H9 (cell line): ENCODE measurements around the gene PLEKHA1. TPM values are rescaled to one million over a fixed set of nuclear protein-coding genes. Genes with fewer than 3 reads are reported as not detected.
A peak's percentile ranks its signal among the peaks of the same experiment; 100 is the strongest.

ENCODE experiments used
- DNase-seq: peaks from one replicate; pipeline ENCODE4 v3.0.0-alpha.2; 2017
- H2AFZ ChIP-seq: one replicate; pipeline ENCODE4 v1.6.1; 2013; ENCODE audit warnings: mild to moderate bottlenecking, low read length, control low read depth, moderate library complexity
- H2AK5ac ChIP-seq: 2 replicates; pipeline ENCODE4 v1.6.1; 2013; ENCODE audit warnings: low read length, control low read depth, mixed read lengths; ENCODE audit not compliant: insufficient read length
- H2BK120ac ChIP-seq: one replicate; pipeline ENCODE4 v1.6.1; 2013; ENCODE audit warnings: low read depth, mild to moderate bottlenecking, low read length, control low read depth, inconsistent platforms; ENCODE audit not compliant: poor library complexity, severe bottlenecking
- H2BK12ac ChIP-seq: 2 replicates; pipeline ENCODE4 v1.6.1; 2013; ENCODE audit warnings: low read length, control low read depth, mixed read lengths, low read depth; ENCODE audit not compliant: insufficient read length
- H2BK15ac ChIP-seq: 2 replicates; pipeline ENCODE4 v1.6.1; 2013; ENCODE audit warnings: low read depth, low read length, control low read depth
- H2BK20ac ChIP-seq: one replicate; pipeline ENCODE4 v1.6.1; 2013; ENCODE audit warnings: low read depth, mild to moderate bottlenecking, low read length, control low read depth, inconsistent platforms; ENCODE audit not compliant: poor library complexity, severe bottlenecking
- H2BK5ac ChIP-seq: 2 replicates; pipeline ENCODE4 v1.6.1; 2013; ENCODE audit warnings: low read length, control low read depth, mixed read lengths; ENCODE audit not compliant: insufficient read length
- H3K14ac ChIP-seq: 2 replicates; pipeline ENCODE4 v1.6.1; 2013; ENCODE audit warnings: low read length, control low read depth; ENCODE audit not compliant: insufficient read depth
- H3K18ac ChIP-seq: 2 replicates; pipeline ENCODE4 v1.6.1; 2013; ENCODE audit warnings: low read depth, mild to moderate bottlenecking, mixed read lengths, low read length, control low read depth; ENCODE audit not compliant: insufficient read length
- H3K23ac ChIP-seq: 2 replicates; pipeline ENCODE4 v1.6.1; 2013; ENCODE audit warnings: low read length, control low read depth, mixed read lengths, low read depth; ENCODE audit not compliant: insufficient read length
- H3K23me2 ChIP-seq: 2 replicates; pipeline ENCODE4 v1.6.1; 2013; ENCODE audit warnings: low read depth, mild to moderate bottlenecking, mixed read lengths, low read length, control low read depth; ENCODE audit not compliant: insufficient read length, poor library complexity, severe bottlenecking
- H3K27ac ChIP-seq: 2 replicates; pipeline ENCODE4 v1.5.1; 2013; ENCODE audit warnings: low read length, control low read depth, mixed read lengths, low read depth; ENCODE audit not compliant: insufficient read length
- H3K27me3 ChIP-seq: 2 replicates; pipeline ENCODE4 v1.6.1; 2013; ENCODE audit warnings: low read length, control low read depth, inconsistent platforms; ENCODE audit not compliant: insufficient read depth
- H3K4ac ChIP-seq: 2 replicates; pipeline ENCODE4 v1.6.1; 2013; ENCODE audit warnings: low read depth, mild to moderate bottlenecking, control low read depth, inconsistent platforms, low read length, moderate library complexity
- H3K4me1 ChIP-seq: 2 replicates; pipeline ENCODE4 v1.6.1; 2013; ENCODE audit warnings: low read length, control low read depth, inconsistent platforms; ENCODE audit not compliant: insufficient read depth
- H3K4me2 ChIP-seq: 2 replicates; pipeline ENCODE4 v1.6.1; 2013; ENCODE audit warnings: low read length, control low read depth, mixed read lengths; ENCODE audit not compliant: insufficient read length, insufficient read depth
- H3K56ac ChIP-seq: 2 replicates; pipeline ENCODE4 v1.6.1; 2013; ENCODE audit warnings: low read depth, mild to moderate bottlenecking, mixed read lengths, low read length, control low read depth; ENCODE audit not compliant: insufficient read length
- H3K79me1 ChIP-seq: 2 replicates; pipeline ENCODE4 v1.6.1; 2013; ENCODE audit warnings: low read depth, mild to moderate bottlenecking, moderate library complexity, low read length, control low read depth, inconsistent platforms; ENCODE audit not compliant: insufficient read depth, poor library complexity, severe bottlenecking
- H3K79me2 ChIP-seq: 2 replicates; pipeline ENCODE4 v1.6.1; 2013; ENCODE audit warnings: low read length, control low read depth, inconsistent platforms; ENCODE audit not compliant: insufficient read depth
- H3K9ac ChIP-seq: 2 replicates; pipeline ENCODE4 v1.6.1; 2013; ENCODE audit warnings: low read length, control low read depth, mixed read lengths; ENCODE audit not compliant: insufficient read length; ENCODE audit errors: extremely low read depth
- H3K9me3 ChIP-seq: one replicate; pipeline ENCODE4 v1.6.1; 2013; ENCODE audit warnings: low read depth, low read length, inconsistent platforms; ENCODE audit not compliant: control insufficient read depth
- H3T11ph ChIP-seq: one replicate; pipeline ENCODE4 v1.6.1; 2013; ENCODE audit warnings: mild to moderate bottlenecking, low read length, control low read depth, inconsistent platforms
- H4K20me1 ChIP-seq: one replicate; pipeline ENCODE4 v1.6.1; 2013; ENCODE audit not compliant: control insufficient read depth, insufficient read length, insufficient read depth
- H4K5ac ChIP-seq: 2 replicates; pipeline ENCODE4 v1.6.1; 2013; ENCODE audit warnings: low read depth, mild to moderate bottlenecking, mixed read lengths, low read length, control low read depth; ENCODE audit not compliant: insufficient read length
- H4K8ac ChIP-seq: replicated peaks from 2 replicates; pipeline ENCODE4 v1.6.1; 2013; ENCODE audit warnings: low read length, control low read depth, mixed read lengths, low read depth; ENCODE audit not compliant: insufficient read length
- H4K91ac ChIP-seq: 2 replicates; pipeline ENCODE4 v1.6.1; 2013; ENCODE audit warnings: low read depth, mild to moderate bottlenecking, moderate library complexity, mixed read lengths, low read length, control low read depth; ENCODE audit not compliant: insufficient read length
- H3K27ac Mint-ChIP-seq, 3 experiments: 2 replicates in 2 of 3; 3 replicates in 1 of 3; pipeline ENCODE4 v1.8.0; 2020 to 2021; ENCODE audit warnings: mixed read lengths in 3 of 3, mild to moderate bottlenecking in 1 of 3, moderate library complexity in 1 of 3
- H3K27me3 Mint-ChIP-seq: 2 replicates; pipeline ENCODE4 v1.8.0; 2021; ENCODE audit warnings: low read depth, mild to moderate bottlenecking, moderate library complexity, mixed read lengths
- H3K36me3 Mint-ChIP-seq, 3 experiments: 2 replicates in 2 of 3; 3 replicates in 1 of 3; pipeline ENCODE4 v1.8.0; 2020 to 2021; ENCODE audit warnings: low read depth in 3 of 3, mixed read lengths in 3 of 3; ENCODE audit not compliant: insufficient read depth in 1 of 3
- H3K4me1 Mint-ChIP-seq, 2 experiments: 2 replicates each; pipeline ENCODE4 v1.8.0; 2020; ENCODE audit warnings: mixed read lengths in 2 of 2
- H3K4me3 Mint-ChIP-seq, 2 experiments: 2 replicates in 1 of 2; 3 replicates in 1 of 2; pipeline ENCODE4 v1.8.0; 2020 to 2021; ENCODE audit warnings: mild to moderate bottlenecking in 2 of 2, mixed read lengths in 2 of 2, moderate library complexity in 1 of 2
- H3K9me3 Mint-ChIP-seq, 2 experiments: 2 replicates in 1 of 2; 3 replicates in 1 of 2; pipeline ENCODE4 v1.8.0; 2020; ENCODE audit warnings: mild to moderate bottlenecking in 2 of 2, mixed read lengths in 2 of 2, moderate library complexity in 1 of 2
- WGBS: extraction: QIAGEN DNeasy Blood & Tissue Kit; methylation state at CpG from one replicate; pipeline ENCODE4 v1.1.7; 2013; ENCODE audit warnings: missing lambda C conversion rate, low lambda C conversion rate, mixed read lengths; ENCODE audit not compliant: insufficient read length; ENCODE audit errors: extremely low coverage; 5-methylcytosine and 5-hydroxymethylcytosine counted together
- total RNA-seq: library from RNA; stranded (reverse); gene quantifications from 2 replicates; pipeline ENCODE4 v1.2.1, GENCODE V29; 2021
- TF ChIP-seq, protein P1 (sequence below): fragments of 200-600 bp; sonication (generic); conservative IDR thresholded peaks from 3 replicates; pipeline ENCODE4 v1.8.0; 2021; ENCODE audit warnings: antibody characterized with exemption, mild to moderate bottlenecking

The PLEKHA1 gene
- total RNA-seq, 1 experiment from 2014 or later, result 32.7 TPM

DNA sequence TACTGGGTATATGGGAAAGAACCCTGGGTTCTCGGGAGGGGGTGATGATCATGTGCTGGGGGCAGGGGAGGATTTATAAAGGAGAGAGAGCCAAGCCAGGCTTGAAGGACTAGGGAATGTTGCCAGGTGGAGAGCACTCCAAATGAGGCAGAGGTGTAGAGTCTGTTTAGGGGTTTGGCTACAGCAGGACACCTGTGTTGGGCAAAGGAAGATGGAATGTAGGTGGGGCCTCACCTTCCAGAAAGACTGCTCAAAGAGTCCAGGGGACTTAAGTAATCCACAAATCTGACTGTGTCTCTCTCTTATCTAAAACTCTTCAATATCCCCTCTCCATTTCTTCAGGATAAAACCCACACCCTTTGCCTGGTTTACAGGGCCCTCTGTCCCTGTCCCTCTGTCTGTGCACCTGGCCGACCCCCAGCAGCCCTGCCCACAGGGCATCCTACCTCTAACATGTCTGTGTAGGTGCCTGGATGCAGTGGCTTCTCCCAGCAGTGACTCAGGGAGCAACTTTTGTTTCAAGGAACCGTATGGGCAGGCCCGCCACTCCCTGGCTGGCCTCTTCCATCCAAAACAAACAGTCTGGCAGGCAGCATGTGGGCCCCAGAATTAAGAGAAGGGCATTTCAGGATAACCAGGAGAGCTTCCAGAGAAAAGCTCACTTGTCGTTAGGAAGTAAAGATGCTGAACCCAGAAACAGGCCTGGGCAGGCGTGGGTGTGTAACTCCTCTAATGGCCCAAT, 10.6 kb upstream of the PLEKHA1 start:
- Histone ChIP-seq H4K91ac (no peak overlapping the region), H2BK20ac (no peak overlapping the region), H4K20me1 (no peaks in the 10 kb centered on the region), H4K8ac (no peak overlapping the region), H3K79me1 (no peaks in the 10 kb centered on the region), H3K9ac (no peak overlapping the region), H3K4me1 (no peaks in the 10 kb centered on the region), H2BK15ac (no peak overlapping the region), H2AFZ (no peak overlapping the region), H3K9me3 (no peaks in the 10 kb centered on the region), H2BK5ac (no peak overlapping the region), H3T11ph (no peak overlapping the region), H2BK12ac (no peak overlapping the region), H3K23ac (no peak overlapping the region), H3K4ac (no peak overlapping the region), H3K14ac (no peak overlapping the region), H4K5ac (no peak overlapping the region), H3K27me3 (no peaks in the 10 kb centered on the region), H3K23me2 (no peaks in the 10 kb centered on the region), H2AK5ac (no peak overlapping the region), H3K4me2 (no peak overlapping the region), H3K56ac (no peak overlapping the region), H2BK120ac (no peak overlapping the region), H3K27ac (no peak overlapping the region), H3K79me2 (no peaks in the 10 kb centered on the region), H3K18ac (no peak overlapping the region)
- H3K27me3 Mint-ChIP-seq, result peaks cover 5% of the 10 kb centered on the region
- no peak for DNase-seq
- no CpG with 5 or more reads among the region's 6 CpGs for WGBS
- peak overlapping the region in 1 of 3 experiments; percentile 31; a peak in 1 of 7 replicates for H3K27ac Mint-ChIP-seq
- H3K4me1 Mint-ChIP-seq, result peaks cover 21% of the 10 kb centered on the region in 2 experiments
- H3K36me3 Mint-ChIP-seq, result peaks cover 0 to 14% (median 3%) of the 10 kb centered on the region in 3 experiments; a peak in 3 of 7 replicates
- TF ChIP-seq, protein P1, sequence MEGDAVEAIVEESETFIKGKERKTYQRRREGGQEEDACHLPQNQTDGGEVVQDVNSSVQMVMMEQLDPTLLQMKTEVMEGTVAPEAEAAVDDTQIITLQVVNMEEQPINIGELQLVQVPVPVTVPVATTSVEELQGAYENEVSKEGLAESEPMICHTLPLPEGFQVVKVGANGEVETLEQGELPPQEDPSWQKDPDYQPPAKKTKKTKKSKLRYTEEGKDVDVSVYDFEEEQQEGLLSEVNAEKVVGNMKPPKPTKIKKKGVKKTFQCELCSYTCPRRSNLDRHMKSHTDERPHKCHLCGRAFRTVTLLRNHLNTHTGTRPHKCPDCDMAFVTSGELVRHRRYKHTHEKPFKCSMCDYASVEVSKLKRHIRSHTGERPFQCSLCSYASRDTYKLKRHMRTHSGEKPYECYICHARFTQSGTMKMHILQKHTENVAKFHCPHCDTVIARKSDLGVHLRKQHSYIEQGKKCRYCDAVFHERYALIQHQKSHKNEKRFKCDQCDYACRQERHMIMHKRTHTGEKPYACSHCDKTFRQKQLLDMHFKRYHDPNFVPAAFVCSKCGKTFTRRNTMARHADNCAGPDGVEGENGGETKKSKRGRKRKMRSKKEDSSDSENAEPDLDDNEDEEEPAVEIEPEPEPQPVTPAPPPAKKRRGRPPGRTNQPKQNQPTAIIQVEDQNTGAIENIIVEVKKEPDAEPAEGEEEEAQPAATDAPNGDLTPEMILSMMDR, result no peak
- no peak overlapping the region for H3K4me3 Mint-ChIP-seq
- peaks cover 8 to 14% of the 10 kb centered on the region in 2 experiments for H3K9me3 Mint-ChIP-seq
